ENCODE data around the gene P2RX7.

DNA sequence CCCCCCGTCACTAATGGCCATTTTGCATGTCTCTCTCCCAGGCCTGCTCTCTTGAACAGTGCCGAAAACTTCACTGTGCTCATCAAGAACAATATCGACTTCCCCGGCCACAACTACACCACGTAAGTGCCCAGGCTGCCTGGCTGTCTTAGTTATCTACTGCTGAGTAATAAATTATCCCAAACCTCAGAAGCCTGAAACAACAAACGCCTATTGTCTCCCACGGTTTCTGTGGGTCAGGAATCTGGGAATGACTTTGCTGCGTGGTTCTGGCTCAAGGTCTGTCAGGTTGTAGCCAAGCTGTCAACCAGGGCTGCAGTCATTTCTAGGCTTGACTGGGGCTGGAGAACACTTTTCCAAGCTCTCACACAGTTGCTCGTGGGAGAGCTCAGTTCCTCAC is 32.6 kb downstream of the P2RX7 start:
- TF ChIP-seq, protein P1, sequence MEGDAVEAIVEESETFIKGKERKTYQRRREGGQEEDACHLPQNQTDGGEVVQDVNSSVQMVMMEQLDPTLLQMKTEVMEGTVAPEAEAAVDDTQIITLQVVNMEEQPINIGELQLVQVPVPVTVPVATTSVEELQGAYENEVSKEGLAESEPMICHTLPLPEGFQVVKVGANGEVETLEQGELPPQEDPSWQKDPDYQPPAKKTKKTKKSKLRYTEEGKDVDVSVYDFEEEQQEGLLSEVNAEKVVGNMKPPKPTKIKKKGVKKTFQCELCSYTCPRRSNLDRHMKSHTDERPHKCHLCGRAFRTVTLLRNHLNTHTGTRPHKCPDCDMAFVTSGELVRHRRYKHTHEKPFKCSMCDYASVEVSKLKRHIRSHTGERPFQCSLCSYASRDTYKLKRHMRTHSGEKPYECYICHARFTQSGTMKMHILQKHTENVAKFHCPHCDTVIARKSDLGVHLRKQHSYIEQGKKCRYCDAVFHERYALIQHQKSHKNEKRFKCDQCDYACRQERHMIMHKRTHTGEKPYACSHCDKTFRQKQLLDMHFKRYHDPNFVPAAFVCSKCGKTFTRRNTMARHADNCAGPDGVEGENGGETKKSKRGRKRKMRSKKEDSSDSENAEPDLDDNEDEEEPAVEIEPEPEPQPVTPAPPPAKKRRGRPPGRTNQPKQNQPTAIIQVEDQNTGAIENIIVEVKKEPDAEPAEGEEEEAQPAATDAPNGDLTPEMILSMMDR (IDR thresholded peaks at IDR 0.05 in 4 of 5, conservative IDR thresholded peaks at IDR 0.05 in 1 of 5), result no peak
- TF ChIP-seq POLR2A (IDR thresholded peaks at IDR 0.05), result no peak

Data from gastrocnemius medialis (tissue), 4 donors.